Measurements from ENCODE around the gene GUK1.

Gene GUK1

GRCh38 chr1:228125185-228125584 is 14.9 kb upstream of the GUK1 start:
- H3K4me3 ChIP-seq (ENCODE audit: low read depth, low read length) = no peak overlapping the region
- DNase-seq (ENCODE audit: low read depth, low spot score) = no peak
- in situ Hi-C loops (cut with HindIII; ENCODE audit: low sequenced_read_pairs) = no loop called here
- TF ChIP-seq CTCF (IDR thresholded peaks at IDR 0.05; ENCODE audit: low read depth, low read length) = no peak

GRCh38 chr1:228131766-228132165 is 8.3 kb upstream of the GUK1 start:
- no peak for TF ChIP-seq CTCF (IDR thresholded peaks at IDR 0.05; ENCODE audit: low read depth, low read length)
- H3K4me3 ChIP-seq (ENCODE audit: low read depth, low read length) = no peak overlapping the region
- in situ Hi-C loops (cut with HindIII; ENCODE audit: low sequenced_read_pairs) = no loop called here
- no peak for DNase-seq (ENCODE audit: low read depth, low spot score)

- TF ChIP-seq CTCF (IDR thresholded peaks at IDR 0.05; ENCODE audit: low read depth, low read length) = no peak
- DNase-seq (ENCODE audit: low read depth, low spot score) = no peak
- in situ Hi-C loops (cut with HindIII; ENCODE audit: low sequenced_read_pairs) = no loop called here
- H3K4me3 ChIP-seq (ENCODE audit: low read depth, low read length) = no peak overlapping the region
These were observed 5.5 kb upstream of the GUK1 start for GRCh38 chr1:228134591-228134990.

- TF ChIP-seq CTCF (IDR thresholded peaks at IDR 0.05; ENCODE audit: low read depth, low read length) = no peak
- no peak overlapping the region for H3K4me3 ChIP-seq (ENCODE audit: low read depth, low read length)
- no peak for DNase-seq (ENCODE audit: low read depth, low spot score)
- in situ Hi-C loops (cut with HindIII; ENCODE audit: low sequenced_read_pairs) = no loop called here
These were observed 3.2 kb upstream of the GUK1 start for GRCh38 chr1:228136901-228137300.

- peak overlapping the region; percentile 84 for H3K4me3 ChIP-seq (ENCODE audit: low read depth, low read length)
- TF ChIP-seq CTCF (IDR thresholded peaks at IDR 0.05; ENCODE audit: low read depth, low read length) = no peak
- no peak for DNase-seq (ENCODE audit: low read depth, low spot score)
- in situ Hi-C loops (cut with HindIII; ENCODE audit: low sequenced_read_pairs) = no loop called here
These were observed 611 bp upstream of the GUK1 start for GRCh38 chr1:228139406-228139930.

GRCh38 chr1:228140724-228141225 is 696 bp downstream of the GUK1 start:
- peak; percentile 8 for DNase-seq (ENCODE audit: low read depth, low spot score)
- peak overlapping the region; percentile 84 for H3K4me3 ChIP-seq (ENCODE audit: low read depth, low read length)
- TF ChIP-seq CTCF (IDR thresholded peaks at IDR 0.05; ENCODE audit: low read depth, low read length) = no peak
- in situ Hi-C loops (cut with HindIII; ENCODE audit: low sequenced_read_pairs) = no loop called here
